IMR-90 (cell line): ENCODE data around the gene CGB7. TPM values are rescaled to one million over a fixed set of nuclear protein-coding genes. Genes with fewer than 3 reads are reported as not detected.

ENCODE experiments used
- ATAC-seq: fragments of 200-7000 bp; cut with Tn5 transposase; 2 replicates; pipeline ENCODE4 v1.9.1; 2020; ENCODE audit warnings: low read depth, mild to moderate bottlenecking, moderate library complexity
- BruUV-seq: library from RNA; stranded (reverse); fragments of 400-500 nt; replicated peaks from 2 replicates; lab custom pipeline; 2021; lab: Mats Ljungman, UMichigan
- CTCF ChIA-PET: fragments of 300-600 bp; formaldehyde crosslinking; extraction: SDS; loops from one replicate; lab custom pipeline; 2021; ENCODE audit warnings: antibody characterized with exemption; lab: Yijun Ruan, JAX
- POLR2A ChIA-PET: fragments of 300-600 bp; sonication (Branson Sonifier 250); formaldehyde crosslinking; loops from one replicate; lab custom pipeline; 2022; ENCODE audit warnings: antibody characterized with exemption; ENCODE audit not compliant: unreplicated experiment; lab: Charles Lee
- DNase-seq: peaks from one replicate; pipeline ENCODE4 v3.0.0; 2013
- H2AFZ ChIP-seq: replicated peaks from 2 replicates; pipeline ENCODE3; 2013; ENCODE audit warnings: low read length, mild to moderate bottlenecking; ENCODE audit not compliant: poor library complexity
- H2AK5ac ChIP-seq: 2 replicates; pipeline ENCODE4 v1.6.1; 2013; ENCODE audit warnings: low read depth, low read length, inconsistent platforms
- H2AK9ac ChIP-seq: replicated peaks from 2 replicates; pipeline ENCODE3; 2013; ENCODE audit warnings: mild to moderate bottlenecking, low read depth, low read length, moderate library complexity; ENCODE audit not compliant: poor library complexity
- H2BK120ac ChIP-seq: 2 replicates; pipeline ENCODE4 v1.6.1; 2013; ENCODE audit warnings: low read depth, low read length, inconsistent platforms
- H2BK15ac ChIP-seq: 3 replicates; pipeline ENCODE4 v1.6.1; 2013; ENCODE audit warnings: low read depth, low read length, inconsistent platforms
- H2BK20ac ChIP-seq: 2 replicates; pipeline ENCODE4 v1.6.1; 2013; ENCODE audit warnings: low read depth, mild to moderate bottlenecking, inconsistent platforms, low read length, moderate library complexity
- H2BK5ac ChIP-seq: 2 replicates; pipeline ENCODE4 v1.6.1; 2013; ENCODE audit warnings: mild to moderate bottlenecking, low read depth, low read length, inconsistent platforms; ENCODE audit not compliant: poor library complexity, severe bottlenecking
- H3K14ac ChIP-seq: replicated peaks from 2 replicates; pipeline ENCODE4 v1.6.1; 2013; ENCODE audit warnings: low read depth, low read length, inconsistent platforms
- H3K18ac ChIP-seq: 2 replicates; pipeline ENCODE4 v1.6.1; 2013; ENCODE audit warnings: low read depth, low read length, control low read depth
- H3K23ac ChIP-seq: 2 replicates; pipeline ENCODE4 v1.6.1; 2013; ENCODE audit warnings: low read depth, low read length, inconsistent platforms
- H3K27ac ChIP-seq: 2 replicates; pipeline ENCODE4 v1.5.1; 2013; ENCODE audit warnings: mild to moderate bottlenecking, control low read depth, low read length; ENCODE audit not compliant: insufficient read depth
- H3K27me3 ChIP-seq: 2 replicates; pipeline ENCODE4 v1.6.1; 2013; ENCODE audit warnings: low read length; ENCODE audit not compliant: control insufficient read depth, insufficient read depth
- H3K36me3 ChIP-seq: 2 replicates; pipeline ENCODE4 v1.6.1; 2013; ENCODE audit warnings: low read length, mixed read lengths; ENCODE audit not compliant: control insufficient read depth, insufficient read depth
- H3K4ac ChIP-seq: 2 replicates; pipeline ENCODE4 v1.6.1; 2013; ENCODE audit warnings: low read depth, low read length, inconsistent platforms
- H3K4me1 ChIP-seq: 2 replicates; pipeline ENCODE4 v1.6.1; 2013; ENCODE audit warnings: low read length, mixed read lengths; ENCODE audit not compliant: control insufficient read depth, insufficient read depth
- H3K4me2 ChIP-seq: 2 replicates; pipeline ENCODE4 v1.6.1; 2013; ENCODE audit warnings: low read depth, mild to moderate bottlenecking, control low read depth, low read length, moderate library complexity
- H3K4me3 ChIP-seq: 2 replicates; pipeline ENCODE4 v1.5.1; 2013; ENCODE audit warnings: low read depth, mild to moderate bottlenecking, control low read depth, low read length, moderate library complexity; ENCODE audit not compliant: insufficient read depth
- H3K56ac ChIP-seq: 2 replicates; pipeline ENCODE4 v1.6.1; 2013; ENCODE audit warnings: low read length, inconsistent platforms; ENCODE audit not compliant: insufficient read depth; ENCODE audit errors: extremely low read depth
- H3K79me1 ChIP-seq, 2 experiments: 2 replicates each; pipeline ENCODE4 v1.6.1; 2013; ENCODE audit warnings: low read length in 2 of 2, inconsistent platforms in 1 of 2, low read depth in 1 of 2
- H3K9ac ChIP-seq: 2 replicates; pipeline ENCODE4 v1.6.1; 2013; ENCODE audit warnings: low read depth, low read length, control low read depth
- H3K9me1 ChIP-seq: 2 replicates; pipeline ENCODE4 v1.6.1; 2013; ENCODE audit warnings: low read length, inconsistent platforms; ENCODE audit not compliant: insufficient read depth
- H3K9me3 ChIP-seq: 2 replicates; pipeline ENCODE4 v1.6.1; 2013; ENCODE audit warnings: low read length; ENCODE audit not compliant: control insufficient read depth, insufficient read depth
- H4K20me1 ChIP-seq: 2 replicates; pipeline ENCODE4 v1.6.1; 2013; ENCODE audit warnings: low read length, inconsistent platforms; ENCODE audit not compliant: insufficient read depth
- H4K5ac ChIP-seq: 2 replicates; pipeline ENCODE4 v1.6.1; 2013; ENCODE audit warnings: mild to moderate bottlenecking, low read depth, low read length, control low read depth
- H4K8ac ChIP-seq, 2 experiments: 2 replicates each; pipeline ENCODE4 v1.6.1; 2013; ENCODE audit warnings: low read depth in 2 of 2, low read length in 2 of 2, control low read depth in 1 of 2, inconsistent platforms in 1 of 2
- H4K91ac ChIP-seq: 2 replicates; pipeline ENCODE4 v1.6.1; 2013; ENCODE audit warnings: low read depth, low read length, inconsistent platforms; ENCODE audit not compliant: insufficient read depth
- CTCF ChIP-seq: conservative IDR thresholded peaks from 2 replicates; pipeline ENCODE4 v1.5.1; 2012; ENCODE audit warnings: mild to moderate bottlenecking, low read depth, low read length, improper control_type of control experiment
- RAD21 ChIP-seq: IDR thresholded peaks from 2 replicates; pipeline ENCODE4 v1.6.1; 2012; ENCODE audit warnings: low read length, improper control_type of control experiment
- RCOR1 ChIP-seq: IDR thresholded peaks from 2 replicates; pipeline ENCODE4 v1.6.1; 2012; ENCODE audit warnings: mild to moderate bottlenecking, low read length, improper control_type of control experiment; ENCODE audit not compliant: insufficient replicate concordance
- SMC3 ChIP-seq: fragments of 150-350 bp; IDR thresholded peaks from 2 replicates; pipeline ENCODE4 v1.6.1; 2016; ENCODE audit warnings: low read depth, mild to moderate bottlenecking, antibody characterized with exemption, low read length, moderate library complexity
- WGBS, 2 experiments: methylation state at CpG; one replicate each; pipeline versions ENCODE4 v1.1.5 to v1.1.7; 2013; ENCODE audit warnings: missing lambda C conversion rate in 2 of 2; ENCODE audit not compliant: insufficient read length in 1 of 2; ENCODE audit errors: extremely low coverage in 2 of 2; 5-methylcytosine and 5-hydroxymethylcytosine counted together
- dilution Hi-C: fragments of 300-500 bp; cut with HindIII; formaldehyde crosslinking; loops from one replicate; pipeline ENCODE4 v1.14.3; 2018; ENCODE audit warnings: low sequenced_read_pairs; ENCODE audit not compliant: unreplicated experiment
- in situ Hi-C: fragments of 300-500 bp; cut with MboI; formaldehyde crosslinking; loops from 3 replicates; pipeline ENCODE4 v1.14.3; 2019; ENCODE audit warnings: low sequenced_read_pairs, inconsistent platforms, mixed read lengths
- intact Hi-C: fragments of 100-400 bp; cut with micrococcal nuclease; formaldehyde crosslinking; loops from 2 replicates; pipeline ENCODE4 v1.10.0; 2022
- polyA plus RNA-seq, 3 experiments: library from polyadenylated mRNA; depleted of rRNA; stranded (reverse); fragments of >200 nt; gene quantifications; 2 replicates each; pipeline ENCODE4 v1.2.3, GENCODE V29; 2012; ENCODE audit warnings: low replicate concordance in 1 of 3
- total RNA-seq: library from RNA; depleted of rRNA; stranded (reverse); fragments of >200 nt; gene quantifications from 2 replicates; pipeline ENCODE4 v1.2.3, GENCODE V29; 2012

Gene CGB7
- total and polyA plus RNA-seq, 2 of the 4 experiments (the other 2 are of a cell fraction), result 1.7 TPM; not detected in 1

- in situ Hi-C loops, result no loop called here
- BruUV-seq, result no TSS peak
- Histone ChIP-seq H3K9ac (no peak overlapping the region), H3K4me3 (no peak overlapping the region), H3K36me3 (no peaks in the 10 kb centered on the region), H2BK120ac (no peak overlapping the region), H3K4ac (no peak overlapping the region), H3K27ac (no peak overlapping the region), H3K79me1 (no peaks in the 10 kb centered on the region), H4K8ac (no peak overlapping the region), H4K91ac (no peak overlapping the region), H3K9me3 (peaks cover 18% of the 10 kb centered on the region), H4K5ac (no peak overlapping the region), H2AFZ (no peak overlapping the region), H2BK5ac (no peak overlapping the region), H3K18ac (no peak overlapping the region), H3K9me1 (no peaks in the 10 kb centered on the region), H3K27me3 (peaks cover 36% of the 10 kb centered on the region), H3K4me2 (no peak overlapping the region), H3K56ac (no peak overlapping the region), H2AK9ac (no peak overlapping the region), H3K4me1 (no peaks in the 10 kb centered on the region), H2AK5ac (no peak overlapping the region), H3K14ac (no peak overlapping the region), H4K20me1 (no peaks in the 10 kb centered on the region), H2BK20ac (no peak overlapping the region), H3K23ac (no peak overlapping the region), H2BK15ac (no peak overlapping the region)
- DNase-seq (no peak), ATAC-seq (peak; percentile 35; the same call in 1 of the 2 replicates)
- WGBS, 2 experiments, result 77% methylated on average over 10 of the region's 23 CpGs; no CpG with 5 or more reads in 1 of the 2 experiments
- TF ChIP-seq SMC3 (0 out of 2 replicates have a peak, but pooled peaks have one; percentile 12), CTCF (peak; percentile 15; the same call in 1 of the 2 replicates), RAD21 (peak; percentile 35), RCOR1 (no peak)
- CTCF ChIA-PET, result interaction anchor here (0.8 to 1.8 kb wide), 6 partner anchors 9 to 80 kb away, joined by 3 to 7 read pairs (median 4); partner anchors contain the start of genes GYS1, NTF4 and RUVBL2
- dilution Hi-C loops, result no loop called here
- intact Hi-C loops, result loop anchor here (5.0 kb wide), 1 partner anchor 81 kb away; the partner anchor contains the start of genes GYS1 and RUVBL2
- POLR2A ChIA-PET, result no interaction called here
Measured at GRCh38 chr19:49073514-49074378, 16.2 kb upstream of the CGB7 start.
